ENCODE data around the gene MAPKAPK3.
A peak's percentile ranks its signal among the peaks of the same experiment; 100 is the strongest.

MAPKAPK3 gene

DNA sequence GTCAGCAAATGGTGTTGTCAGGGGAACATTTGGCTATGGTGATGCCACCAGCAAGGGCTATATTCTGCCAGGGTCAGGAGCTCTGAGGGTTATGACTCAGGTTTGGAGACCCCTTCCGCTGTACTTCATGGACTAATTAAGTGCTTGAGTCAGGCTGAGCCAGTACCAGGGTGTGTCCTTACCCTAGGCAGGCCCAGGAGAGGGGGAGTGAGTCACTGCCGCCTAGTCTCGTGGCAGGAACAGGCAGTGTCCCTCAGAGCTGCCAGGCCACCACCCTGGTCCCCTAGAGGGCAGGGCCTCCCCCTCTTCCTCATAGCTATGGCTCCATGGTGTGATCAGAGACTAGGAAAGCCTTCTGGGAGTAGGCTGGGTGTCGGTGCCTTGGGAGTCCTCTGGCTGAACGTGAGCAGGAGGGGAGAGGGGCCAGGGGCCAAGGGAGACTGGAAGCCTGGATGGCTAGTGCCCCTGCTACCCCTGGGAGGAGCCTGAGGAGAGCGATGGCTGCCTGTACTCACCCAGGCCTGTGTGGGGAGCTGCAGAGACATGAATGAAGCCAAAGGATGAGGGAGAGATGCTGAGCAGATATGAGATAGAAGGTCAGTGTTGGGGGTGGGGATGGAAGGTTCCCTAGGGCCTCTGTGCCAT lies 10.6 kb downstream of the MAPKAPK3 start:
- DNase-seq (ENCODE audit: low read depth) = peak; percentile 67

DNA sequence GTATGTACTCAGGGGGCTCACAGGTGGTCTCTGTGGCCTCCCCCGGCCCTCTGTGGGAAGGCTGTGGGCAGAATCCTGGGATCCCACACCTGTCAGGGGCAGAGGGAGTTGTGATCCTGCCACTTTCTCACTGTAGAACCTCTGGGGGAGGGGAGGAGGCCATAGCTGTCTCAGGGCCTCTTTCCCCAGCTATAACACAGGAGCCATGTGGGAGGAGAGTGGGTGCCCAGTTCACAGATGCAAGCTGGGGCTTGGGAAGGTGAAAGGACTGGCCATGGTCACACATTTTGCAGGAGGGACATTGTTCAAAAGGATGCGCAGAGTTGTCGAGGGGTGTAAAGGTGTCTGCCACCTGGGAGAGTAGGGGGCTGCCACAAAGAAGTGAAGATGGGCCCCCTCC lies 11.7 kb downstream of the MAPKAPK3 start:
- no peak for DNase-seq (ENCODE audit: low read depth)

DNA sequence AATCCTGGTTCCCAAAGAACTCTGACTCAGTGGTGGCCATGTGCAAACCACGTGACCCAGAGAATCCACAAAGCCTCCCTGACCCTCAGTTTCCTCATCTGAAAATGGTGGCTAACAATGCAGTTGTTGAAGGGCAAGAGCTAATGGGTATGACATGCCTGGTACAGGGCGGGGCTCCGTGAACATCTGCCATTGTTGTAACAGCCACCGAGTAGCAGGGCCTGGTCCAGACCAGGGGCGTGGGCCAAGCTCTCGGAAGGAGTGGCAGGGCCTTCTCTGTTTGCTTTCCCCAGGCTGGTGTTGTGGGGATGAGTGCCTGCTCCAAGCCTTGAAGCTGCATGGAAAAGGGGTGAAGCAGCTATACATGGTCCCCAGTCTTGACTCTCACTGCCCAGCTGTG lies 13.4 kb downstream of the MAPKAPK3 start:
- DNase-seq (ENCODE audit: low read depth) = no peak

DNA sequence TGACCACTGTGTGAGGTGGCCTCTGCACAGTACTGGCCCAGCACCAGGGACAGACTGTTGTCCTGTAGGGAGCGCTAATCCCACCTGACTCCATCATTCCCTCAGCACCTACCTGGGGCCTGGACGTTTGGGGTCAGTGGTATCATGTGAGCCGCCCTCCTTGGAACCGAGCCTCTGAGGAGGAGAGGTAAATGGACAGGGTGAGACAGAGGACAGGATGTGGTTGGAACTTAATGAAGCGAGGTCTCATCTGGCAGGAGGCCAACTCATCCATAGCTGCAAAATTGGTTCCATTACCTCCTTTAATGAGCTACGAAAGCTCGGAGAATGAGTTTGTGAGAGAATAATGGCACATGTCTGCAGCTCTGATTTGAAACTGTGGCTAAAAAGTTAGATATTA lies 13.9 kb downstream of the MAPKAPK3 start:
- DNase-seq (ENCODE audit: low read depth) = no peak

DNA sequence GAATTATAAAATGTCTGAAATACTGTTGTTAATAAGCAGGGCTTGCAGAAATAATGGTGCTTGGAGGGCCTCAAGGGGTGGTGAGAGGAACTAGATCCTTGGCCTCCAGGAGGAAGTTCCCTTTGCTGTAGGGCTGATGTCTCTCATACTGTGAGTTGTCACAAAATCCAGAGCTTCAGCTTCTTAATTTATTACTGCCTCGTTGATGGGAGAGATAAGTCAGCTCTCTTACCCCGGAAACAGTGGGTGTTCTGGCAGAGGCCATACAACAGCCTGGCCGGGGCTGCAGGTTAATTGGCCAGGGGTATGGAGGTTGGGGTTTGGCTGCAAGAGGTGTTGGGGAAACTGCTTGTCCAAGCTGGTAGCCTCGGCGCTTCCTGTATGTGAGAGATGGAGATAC lies 15.5 kb downstream of the MAPKAPK3 start:
- DNase-seq (ENCODE audit: low read depth) = no peak

DNA sequence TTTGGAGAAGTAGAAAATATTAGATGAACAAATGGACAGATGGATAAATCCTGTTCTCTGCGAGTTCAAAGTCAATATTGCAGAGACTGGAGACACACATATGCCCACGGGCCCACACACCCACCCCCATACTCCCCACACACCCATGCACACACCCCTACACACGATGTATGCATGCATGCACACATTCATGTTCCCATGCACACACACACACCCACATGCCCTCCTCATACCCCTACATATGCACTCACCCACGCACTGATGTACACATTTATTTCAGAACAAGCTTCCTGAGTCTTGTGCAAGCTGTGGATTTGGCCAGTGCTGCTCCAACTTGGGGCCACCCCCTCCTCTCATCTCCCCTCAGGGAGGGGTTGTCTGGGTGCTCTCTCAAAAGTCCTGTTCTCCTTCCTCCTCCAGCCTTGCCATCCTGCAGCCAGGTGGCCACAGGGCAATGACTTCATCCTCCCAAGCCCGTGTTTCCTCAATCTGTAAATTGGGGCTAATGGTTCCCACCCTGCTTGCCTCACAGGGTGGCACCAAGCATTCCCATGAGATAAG lies 16.4 kb downstream of the MAPKAPK3 start:
- no peak for DNase-seq (ENCODE audit: low read depth)

DNA sequence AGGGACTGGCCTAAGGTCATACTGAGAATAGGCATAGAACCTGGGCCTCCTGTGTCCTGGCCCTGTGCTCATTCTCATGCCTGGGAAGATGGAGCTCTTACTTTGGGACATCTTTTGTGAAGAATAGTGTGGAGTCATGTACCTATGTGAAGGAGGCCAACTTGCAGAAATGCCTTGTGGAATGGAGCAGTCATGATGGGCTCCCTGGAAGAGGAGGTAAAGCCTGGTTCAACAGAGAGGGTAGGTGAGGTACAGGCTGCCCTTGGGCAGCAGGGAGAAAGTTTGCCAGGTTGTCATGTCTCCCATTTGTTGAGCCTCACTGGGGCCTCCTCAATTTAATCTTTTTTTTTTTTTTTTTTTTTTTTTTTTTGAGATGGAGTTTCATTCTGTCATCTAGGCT lies 18.1 kb downstream of the MAPKAPK3 start:
- DNase-seq (ENCODE audit: low read depth) = no peak

DNA sequence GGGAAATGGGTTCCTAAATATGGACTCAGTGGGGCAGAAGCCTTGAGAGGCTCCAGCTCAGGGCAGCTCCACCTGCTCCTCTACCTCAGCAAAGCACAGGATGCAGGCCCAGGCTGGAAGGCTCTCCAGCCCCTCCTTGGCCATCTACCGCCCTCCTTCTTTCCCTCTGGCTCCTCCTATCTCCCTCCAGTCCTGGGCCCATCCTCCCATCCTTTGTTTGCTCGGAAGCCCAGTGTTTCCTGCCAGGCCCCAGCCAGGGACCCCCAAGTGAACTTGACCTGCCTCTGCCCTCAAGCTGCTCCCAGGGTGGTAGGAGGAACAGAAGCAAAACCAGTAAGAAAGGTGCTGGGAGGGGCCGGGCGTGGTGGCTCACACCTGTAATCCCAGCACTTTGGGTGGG lies 20.1 kb downstream of the MAPKAPK3 start:
- DNase-seq (ENCODE audit: low read depth) = no peak

DNA sequence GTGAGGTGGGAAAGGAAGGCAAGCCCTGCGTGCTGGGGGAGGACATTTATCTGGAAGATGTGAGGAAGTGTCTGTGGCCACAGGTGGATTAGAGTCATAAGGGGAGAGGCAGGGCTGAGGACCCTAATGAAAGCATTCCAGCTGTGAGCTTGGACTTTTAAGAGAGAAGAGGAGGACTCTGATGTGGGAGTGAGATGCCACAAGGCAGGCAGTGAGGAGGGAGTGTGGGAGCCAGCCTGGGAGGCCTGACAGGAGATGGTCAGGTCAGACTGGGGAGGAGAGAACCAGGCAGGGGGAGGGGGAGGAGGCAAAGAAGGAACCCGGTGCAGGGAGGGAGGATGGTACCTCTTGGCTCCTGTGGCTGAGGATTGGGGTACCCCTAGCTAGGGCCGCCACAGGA lies 21.0 kb downstream of the MAPKAPK3 start:
- no peak for DNase-seq (ENCODE audit: low read depth)

DNA sequence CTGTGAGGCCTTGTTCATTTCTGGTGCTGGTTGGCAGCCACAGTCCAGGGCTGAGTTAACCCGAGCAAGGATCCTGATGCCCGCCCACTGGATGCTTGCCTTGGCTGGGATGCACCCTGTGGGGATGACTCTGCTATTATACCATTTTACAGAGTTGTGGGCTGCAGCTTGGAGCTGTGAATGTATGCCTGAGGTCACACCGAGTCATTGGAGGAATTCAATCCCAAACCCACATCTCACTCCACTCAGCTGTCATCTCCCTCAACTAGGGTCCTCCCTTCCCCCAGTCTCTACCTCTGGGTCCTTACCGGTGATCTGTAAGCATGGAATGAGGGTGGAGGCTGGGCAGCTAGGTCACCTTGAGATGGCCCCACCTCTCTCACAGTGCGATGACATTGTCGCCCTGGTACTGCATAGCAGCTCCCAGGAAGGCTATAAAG lies 22.1 kb downstream of the MAPKAPK3 start:
- DNase-seq (ENCODE audit: low read depth) = peak; percentile 74

DNA sequence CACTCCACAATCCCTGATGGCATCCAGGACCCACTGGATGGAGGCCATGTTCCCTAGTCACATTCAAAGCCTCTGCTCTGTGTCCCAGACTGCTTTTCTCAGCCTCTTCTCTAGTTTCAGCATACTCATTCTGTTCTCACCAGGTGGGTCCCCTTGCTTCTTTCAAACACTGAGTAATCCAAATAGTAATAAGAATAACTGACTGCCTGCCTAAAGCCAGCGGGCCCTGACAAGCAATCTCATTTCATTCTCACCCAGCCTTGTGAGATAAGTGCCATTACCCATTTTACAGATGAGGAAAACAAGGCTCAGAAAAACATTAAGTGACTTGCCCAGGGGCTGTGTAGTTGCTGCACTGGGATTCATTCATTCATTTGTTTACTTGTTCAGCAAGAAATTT lies 25.4 kb downstream of the MAPKAPK3 start:
- DNase-seq (ENCODE audit: low read depth) = no peak

DNA sequence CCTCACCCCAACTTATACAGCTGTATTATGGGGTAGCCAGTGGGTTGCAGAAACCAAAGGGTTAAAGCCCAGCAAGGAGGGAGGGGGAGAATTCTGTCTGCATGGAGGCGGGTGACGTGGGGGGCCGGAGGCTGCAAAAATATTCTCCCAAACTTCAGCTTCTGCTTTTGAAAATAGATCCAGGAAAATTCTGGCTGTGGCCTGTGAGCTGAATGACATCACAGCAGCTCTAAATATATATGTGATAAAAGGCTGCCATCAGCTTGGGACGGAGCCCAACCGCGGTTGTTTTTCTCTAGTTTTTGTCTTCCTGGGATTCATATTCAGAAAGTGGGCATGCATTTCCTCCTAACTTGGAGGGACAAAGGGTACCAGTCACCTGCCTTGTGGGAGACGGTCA lies 27.6 kb downstream of the MAPKAPK3 start:
- DNase-seq (ENCODE audit: low read depth) = no peak

DNA sequence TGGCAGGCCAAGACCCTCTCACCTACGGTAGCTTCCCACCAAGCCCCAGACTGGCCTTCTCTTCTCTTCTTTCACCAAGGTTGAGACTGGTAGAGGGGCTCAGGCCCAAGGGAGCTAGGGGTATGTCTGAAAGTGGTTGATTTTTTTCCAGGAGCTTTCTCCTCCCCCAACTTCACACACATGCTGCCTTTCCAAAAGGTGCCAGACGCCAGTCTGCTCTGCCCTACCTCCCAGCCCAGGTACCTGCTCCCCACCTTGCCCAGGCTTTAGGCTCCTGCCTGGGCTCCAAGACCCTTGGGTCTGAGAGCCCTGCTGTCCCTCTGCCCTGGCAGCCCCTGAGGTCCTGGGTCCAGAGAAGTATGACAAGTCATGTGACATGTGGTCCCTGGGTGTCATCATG lies 28.4 kb downstream of the MAPKAPK3 start:
- DNase-seq (ENCODE audit: low read depth) = no peak

DNA sequence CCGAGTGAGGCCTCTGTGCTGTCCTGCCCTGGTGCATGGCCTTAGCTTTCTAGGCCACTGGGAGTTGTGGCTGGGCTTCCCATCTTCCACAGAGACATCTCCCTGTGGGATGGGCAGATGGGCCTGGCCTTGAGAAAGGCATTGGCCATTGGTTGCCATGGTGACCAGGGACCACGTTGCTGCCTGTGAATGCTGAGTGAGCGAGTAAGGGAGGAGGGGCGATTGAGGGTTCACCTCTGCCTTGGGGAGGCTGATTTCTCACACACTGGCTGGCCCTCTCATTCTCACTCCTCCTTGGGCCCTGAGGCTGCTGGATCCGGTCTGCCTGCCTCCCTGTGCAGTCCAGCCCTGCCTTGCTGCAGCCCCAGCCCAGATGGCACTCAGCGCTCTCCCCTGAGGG lies 31.4 kb downstream of the MAPKAPK3 start:
- DNase-seq (ENCODE audit: low read depth) = no peak

DNA sequence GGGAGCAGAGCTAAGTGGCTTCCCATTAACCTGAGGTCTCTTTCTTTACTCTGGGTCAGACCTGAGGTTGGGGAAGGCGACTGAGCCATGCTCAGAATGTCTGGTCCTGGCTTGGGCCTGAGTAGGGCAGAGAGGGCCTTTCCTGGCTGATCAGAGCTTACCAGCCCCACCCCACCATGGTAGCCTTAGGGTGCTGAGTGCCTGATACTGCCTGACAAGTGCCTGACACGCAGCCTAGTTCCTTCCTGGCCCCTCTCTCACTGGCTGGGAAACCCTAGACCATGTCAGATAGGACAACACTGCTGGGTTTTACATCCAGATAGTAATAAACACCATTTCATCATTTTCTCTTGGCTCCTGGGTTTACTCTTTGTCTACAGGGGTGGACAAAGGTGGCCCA lies 32.0 kb downstream of the MAPKAPK3 start:
- no peak for DNase-seq (ENCODE audit: low read depth)

DNA sequence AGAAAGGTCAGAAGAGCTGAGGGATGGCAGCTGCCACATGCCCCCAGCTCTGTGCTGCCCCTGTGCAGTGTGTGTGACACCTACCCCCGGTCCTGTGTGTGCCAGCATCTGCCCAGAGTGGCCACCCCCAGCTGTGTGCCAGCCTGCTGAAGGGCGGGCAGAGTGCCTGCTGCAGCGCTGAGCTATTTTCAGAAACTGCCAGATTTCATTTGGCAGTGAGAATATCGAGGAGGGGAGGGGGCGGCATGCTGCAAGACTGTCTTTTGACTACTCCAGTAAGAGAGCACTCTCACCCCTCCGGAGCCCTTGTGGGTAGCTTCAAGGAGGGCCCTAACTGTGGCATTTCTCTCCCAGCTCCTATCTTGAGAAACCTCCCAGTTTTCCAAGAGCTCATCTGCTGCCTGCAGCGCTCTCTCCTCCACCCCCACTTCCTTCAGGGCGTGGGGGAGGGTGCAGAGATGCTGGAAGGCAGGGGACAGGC lies 32.5 kb downstream of the MAPKAPK3 start:
- no peak for DNase-seq (ENCODE audit: low read depth)

DNA sequence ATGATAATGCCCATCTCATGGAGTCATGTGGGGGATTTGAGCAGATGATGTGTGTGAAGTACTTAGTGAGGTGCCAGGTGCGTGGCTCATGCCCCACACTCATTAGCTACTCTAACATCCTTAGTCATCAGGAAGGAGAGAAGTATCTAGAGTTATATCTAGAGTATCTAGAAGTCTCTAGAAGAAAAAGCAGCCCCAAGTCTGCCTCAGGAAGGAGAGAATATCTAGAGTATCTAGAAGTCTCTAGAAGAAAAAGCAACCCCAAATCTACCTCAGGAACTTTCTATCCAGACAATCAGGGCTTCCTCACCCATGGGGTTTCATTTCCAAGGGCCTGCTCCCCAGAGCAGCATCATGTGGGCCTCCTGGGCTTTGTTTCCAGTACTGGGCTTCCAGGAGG lies 33.1 kb downstream of the MAPKAPK3 start:
- no peak for DNase-seq (ENCODE audit: low read depth)

DNA sequence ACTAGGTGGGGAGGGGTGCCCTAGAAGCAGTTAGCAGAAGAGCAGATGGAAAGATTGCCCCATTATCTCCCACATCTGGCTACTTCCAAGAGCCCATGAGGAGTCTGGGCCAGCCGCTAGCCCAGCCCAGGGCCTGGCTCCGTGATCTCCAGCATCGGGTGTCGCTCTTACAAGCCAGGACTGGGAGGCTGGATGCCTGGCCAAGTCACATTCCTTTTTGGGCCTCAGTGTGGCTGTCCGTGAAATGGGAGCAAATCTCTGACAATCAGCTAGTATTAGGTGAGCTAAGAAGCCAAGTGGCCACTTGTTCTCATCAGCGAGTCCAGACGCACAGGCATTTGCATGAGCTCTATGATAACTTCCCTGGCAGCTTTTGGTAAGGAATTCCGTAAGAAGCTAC lies 34.5 kb downstream of the MAPKAPK3 start:
- DNase-seq (ENCODE audit: low read depth) = no peak

DNA sequence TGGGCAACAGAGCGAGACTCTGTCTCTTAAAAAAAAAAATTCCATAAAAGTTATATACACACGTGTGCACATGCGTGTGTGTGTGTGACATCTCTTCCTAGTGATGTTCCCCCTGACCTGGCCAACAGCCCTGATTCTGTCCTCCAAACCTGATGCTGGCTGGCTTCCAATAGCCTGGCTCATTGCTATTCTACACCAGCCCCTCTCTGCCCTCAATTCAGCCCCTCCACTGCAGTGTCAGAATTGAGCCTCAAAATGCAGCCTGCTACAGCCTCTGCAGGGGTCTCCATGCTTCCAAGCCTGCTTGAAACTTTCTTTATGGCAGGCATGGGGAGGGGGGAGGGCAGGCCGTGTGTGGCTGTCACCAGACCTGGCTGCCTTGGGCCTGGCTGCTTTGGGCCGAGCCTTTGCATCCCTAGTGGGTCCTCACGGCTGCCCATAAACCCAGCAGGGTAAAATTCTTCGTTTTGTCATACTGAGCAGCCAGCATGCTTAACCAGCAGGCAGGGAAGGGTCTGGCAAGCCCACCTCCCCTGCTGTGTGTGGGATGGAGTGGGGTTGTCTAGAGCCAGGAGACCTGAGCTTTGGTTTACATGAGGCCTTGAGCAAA lies 35.1 kb downstream of the MAPKAPK3 start:
- no peak for DNase-seq (ENCODE audit: low read depth)

DNA sequence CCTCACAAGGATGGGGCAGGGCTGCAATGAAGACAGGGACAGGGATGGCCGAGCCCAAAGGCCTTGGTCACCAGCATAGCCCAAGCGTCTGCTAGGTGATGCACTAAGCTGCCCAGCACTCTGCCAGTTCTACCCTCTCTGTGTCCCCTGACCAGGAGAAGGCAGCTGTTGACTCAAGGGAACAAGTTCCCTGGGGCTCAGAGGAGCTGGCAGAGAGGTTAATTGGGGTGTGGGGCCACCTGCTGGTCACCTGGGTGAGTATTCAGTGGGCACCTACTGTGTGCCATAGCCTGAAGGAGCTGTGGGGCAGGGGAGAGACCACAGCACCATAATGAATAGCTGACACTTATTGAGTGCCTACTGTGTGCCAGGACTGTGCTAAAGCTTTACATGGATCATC lies 35.8 kb downstream of the MAPKAPK3 start:
- DNase-seq (ENCODE audit: low read depth) = no peak

DNA sequence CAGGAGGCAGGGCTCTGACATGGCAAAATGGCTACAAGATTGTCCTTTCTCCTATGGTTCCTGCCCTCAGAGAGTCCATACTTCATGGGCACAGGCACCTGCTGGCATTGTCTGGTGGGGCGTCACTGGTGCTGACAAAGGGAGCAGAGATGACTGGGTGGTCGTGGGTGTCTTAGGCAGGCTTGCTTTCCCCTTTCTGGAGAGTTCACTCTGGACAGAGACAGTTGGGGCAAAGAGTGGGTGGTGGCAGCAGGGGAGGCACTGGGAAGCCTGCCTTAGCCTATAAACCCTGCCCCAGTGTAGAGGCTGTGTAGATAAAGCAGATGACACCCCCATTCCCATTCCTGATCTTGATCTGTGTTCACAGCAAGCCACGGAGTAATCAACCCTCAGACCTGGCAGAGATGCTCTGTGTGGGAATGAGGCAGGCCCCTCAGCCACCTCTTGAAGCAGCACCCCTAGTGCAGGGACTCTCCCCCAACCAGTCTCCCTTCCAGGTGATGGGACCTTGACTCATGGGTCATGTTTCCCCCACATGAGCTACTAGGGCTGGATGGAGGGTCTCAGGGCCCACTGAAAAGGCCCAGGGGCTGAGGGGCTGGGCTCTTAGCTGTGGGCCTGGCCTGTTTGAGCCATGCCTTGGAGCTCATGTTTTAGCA lies 37.1 kb downstream of the MAPKAPK3 start:
- no peak for DNase-seq (ENCODE audit: low read depth)

DNA sequence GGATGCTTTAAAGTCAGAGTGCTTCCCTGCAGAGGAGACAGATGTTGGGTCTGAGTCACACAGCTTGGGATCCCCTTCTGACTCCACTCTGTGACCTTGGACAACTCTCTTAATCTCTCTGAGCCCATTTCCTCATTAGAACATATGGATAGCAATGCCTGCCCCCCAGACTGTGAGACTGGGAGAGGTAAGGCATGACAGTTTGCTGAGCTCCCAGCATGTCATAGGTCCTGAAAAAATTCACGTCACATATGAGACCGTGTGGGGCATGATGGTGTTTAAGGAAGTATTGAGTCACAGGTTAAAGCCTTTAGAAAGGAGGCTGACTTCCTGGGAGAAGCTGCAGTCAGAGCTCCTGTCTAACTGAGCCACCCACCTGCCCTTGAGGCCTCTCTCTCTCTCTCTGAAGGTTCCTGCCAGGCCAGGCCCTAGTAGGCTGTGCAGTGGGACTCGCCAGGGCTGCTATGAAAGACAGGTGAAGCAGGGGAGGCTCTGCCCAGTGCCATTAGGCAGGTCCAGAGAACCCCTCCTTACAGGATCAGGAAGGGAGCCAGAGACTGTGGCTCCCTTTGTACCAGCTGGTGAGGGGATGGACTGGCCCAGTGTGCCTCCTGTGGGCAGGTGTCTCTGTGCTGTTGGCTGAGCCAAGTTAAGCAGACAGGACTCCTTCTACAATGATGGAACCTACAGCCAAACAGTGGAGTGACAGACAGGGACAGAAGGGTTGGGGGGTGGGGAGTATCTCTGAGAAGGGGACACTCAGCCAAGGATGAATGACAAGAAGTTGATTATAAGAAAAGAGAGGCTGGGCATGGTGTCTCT lies 38.3 kb downstream of the MAPKAPK3 start:
- DNase-seq (ENCODE audit: low read depth) = no peak

Data from stromal cell of bone marrow (primary cell).